HL-60 (cell line): ENCODE data around the gene PTPMT1.
A peak's percentile ranks its signal among the peaks of the same experiment; 100 is the strongest.

Experiments used
- DNase-seq, 2 experiments: peaks; one replicate each; pipeline ENCODE4 v3.0.0-alpha.2; 2010 to 2020; ENCODE audit warnings: low read depth in 1 of 2, low spot score in 1 of 2
- H3K27ac ChIP-seq: fragments of 250-450 bp; sonication (Bioruptor Pico); replicated peaks from 2 replicates; pipeline ENCODE4 v1.5.1; 2020; ENCODE audit warnings: mild to moderate bottlenecking, moderate library complexity
- H3K27me3 ChIP-seq: fragments of 250-450 bp; sonication (Bioruptor Pico); 2 replicates; pipeline ENCODE4 v1.5.1; 2021; ENCODE audit warnings: mild to moderate bottlenecking, moderate library complexity; ENCODE audit not compliant: insufficient read depth, poor library complexity, severe bottlenecking
- H3K4me3 ChIP-seq: replicated peaks from 2 replicates; pipeline ENCODE4 v1.5.1; 2011; ENCODE audit warnings: mild to moderate bottlenecking, control low read depth, low read length; ENCODE audit not compliant: insufficient read depth
- GABPA ChIP-seq: IDR thresholded peaks from 2 replicates; pipeline ENCODE4 v1.6.1; 2012; ENCODE audit warnings: low read depth
- POLR2AphosphoS5 ChIP-seq: IDR thresholded peaks from 2 replicates; pipeline ENCODE4 v1.6.1; 2012; ENCODE audit warnings: low read depth
- SPI1 ChIP-seq: IDR thresholded peaks from 2 replicates; pipeline ENCODE4 v1.6.1; 2012; ENCODE audit warnings: low read depth, mild to moderate bottlenecking, borderline replicate concordance
- TF ChIP-seq, protein P1 (sequence below): IDR thresholded peaks from one replicate; pipeline ENCODE4 v1.5.1; 2011; ENCODE audit warnings: low read length, control low read depth, inconsistent platforms; ENCODE audit not compliant: insufficient read depth
- TF ChIP-seq, protein P2 (sequence below): IDR thresholded peaks from 2 replicates; pipeline ENCODE4 v1.6.1; 2012; ENCODE audit warnings: low read depth; ENCODE audit not compliant: insufficient replicate concordance

Gene PTPMT1

DNA sequence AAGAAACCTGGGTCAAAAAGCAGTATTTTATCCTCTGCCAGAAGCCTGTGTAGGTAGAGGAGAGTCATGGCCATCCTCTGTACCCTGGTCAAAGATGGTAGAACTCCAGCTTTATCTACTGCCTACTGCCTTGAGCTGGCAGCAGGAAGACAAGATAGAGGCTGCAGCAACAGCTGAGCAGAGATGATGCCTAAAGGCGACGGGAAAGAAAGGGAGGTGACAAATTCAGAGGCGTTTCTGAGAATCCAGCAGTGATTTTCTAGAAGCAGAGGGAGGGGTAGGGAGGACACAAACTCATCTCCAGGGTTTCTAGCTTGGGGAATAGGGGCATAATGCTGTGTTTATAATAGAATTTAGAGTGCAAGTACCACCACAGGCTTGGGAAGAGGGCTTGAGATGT is 44.3 kb downstream of the PTPMT1 start:
- TF ChIP-seq GABPA (no peak), POLR2AphosphoS5 (no peak), SPI1 (no peak)
- TF ChIP-seq, protein P1, sequence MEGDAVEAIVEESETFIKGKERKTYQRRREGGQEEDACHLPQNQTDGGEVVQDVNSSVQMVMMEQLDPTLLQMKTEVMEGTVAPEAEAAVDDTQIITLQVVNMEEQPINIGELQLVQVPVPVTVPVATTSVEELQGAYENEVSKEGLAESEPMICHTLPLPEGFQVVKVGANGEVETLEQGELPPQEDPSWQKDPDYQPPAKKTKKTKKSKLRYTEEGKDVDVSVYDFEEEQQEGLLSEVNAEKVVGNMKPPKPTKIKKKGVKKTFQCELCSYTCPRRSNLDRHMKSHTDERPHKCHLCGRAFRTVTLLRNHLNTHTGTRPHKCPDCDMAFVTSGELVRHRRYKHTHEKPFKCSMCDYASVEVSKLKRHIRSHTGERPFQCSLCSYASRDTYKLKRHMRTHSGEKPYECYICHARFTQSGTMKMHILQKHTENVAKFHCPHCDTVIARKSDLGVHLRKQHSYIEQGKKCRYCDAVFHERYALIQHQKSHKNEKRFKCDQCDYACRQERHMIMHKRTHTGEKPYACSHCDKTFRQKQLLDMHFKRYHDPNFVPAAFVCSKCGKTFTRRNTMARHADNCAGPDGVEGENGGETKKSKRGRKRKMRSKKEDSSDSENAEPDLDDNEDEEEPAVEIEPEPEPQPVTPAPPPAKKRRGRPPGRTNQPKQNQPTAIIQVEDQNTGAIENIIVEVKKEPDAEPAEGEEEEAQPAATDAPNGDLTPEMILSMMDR = no peak
- TF ChIP-seq, protein P2, sequence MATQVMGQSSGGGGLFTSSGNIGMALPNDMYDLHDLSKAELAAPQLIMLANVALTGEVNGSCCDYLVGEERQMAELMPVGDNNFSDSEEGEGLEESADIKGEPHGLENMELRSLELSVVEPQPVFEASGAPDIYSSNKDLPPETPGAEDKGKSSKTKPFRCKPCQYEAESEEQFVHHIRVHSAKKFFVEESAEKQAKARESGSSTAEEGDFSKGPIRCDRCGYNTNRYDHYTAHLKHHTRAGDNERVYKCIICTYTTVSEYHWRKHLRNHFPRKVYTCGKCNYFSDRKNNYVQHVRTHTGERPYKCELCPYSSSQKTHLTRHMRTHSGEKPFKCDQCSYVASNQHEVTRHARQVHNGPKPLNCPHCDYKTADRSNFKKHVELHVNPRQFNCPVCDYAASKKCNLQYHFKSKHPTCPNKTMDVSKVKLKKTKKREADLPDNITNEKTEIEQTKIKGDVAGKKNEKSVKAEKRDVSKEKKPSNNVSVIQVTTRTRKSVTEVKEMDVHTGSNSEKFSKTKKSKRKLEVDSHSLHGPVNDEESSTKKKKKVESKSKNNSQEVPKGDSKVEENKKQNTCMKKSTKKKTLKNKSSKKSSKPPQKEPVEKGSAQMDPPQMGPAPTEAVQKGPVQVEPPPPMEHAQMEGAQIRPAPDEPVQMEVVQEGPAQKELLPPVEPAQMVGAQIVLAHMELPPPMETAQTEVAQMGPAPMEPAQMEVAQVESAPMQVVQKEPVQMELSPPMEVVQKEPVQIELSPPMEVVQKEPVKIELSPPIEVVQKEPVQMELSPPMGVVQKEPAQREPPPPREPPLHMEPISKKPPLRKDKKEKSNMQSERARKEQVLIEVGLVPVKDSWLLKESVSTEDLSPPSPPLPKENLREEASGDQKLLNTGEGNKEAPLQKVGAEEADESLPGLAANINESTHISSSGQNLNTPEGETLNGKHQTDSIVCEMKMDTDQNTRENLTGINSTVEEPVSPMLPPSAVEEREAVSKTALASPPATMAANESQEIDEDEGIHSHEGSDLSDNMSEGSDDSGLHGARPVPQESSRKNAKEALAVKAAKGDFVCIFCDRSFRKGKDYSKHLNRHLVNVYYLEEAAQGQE = no peak
- no peak overlapping the region for H3K4me3 ChIP-seq
- no peak for DNase-seq
- H3K27ac ChIP-seq = no peak overlapping the region
- H3K27me3 ChIP-seq = no peaks in the 10 kb centered on the region

DNA sequence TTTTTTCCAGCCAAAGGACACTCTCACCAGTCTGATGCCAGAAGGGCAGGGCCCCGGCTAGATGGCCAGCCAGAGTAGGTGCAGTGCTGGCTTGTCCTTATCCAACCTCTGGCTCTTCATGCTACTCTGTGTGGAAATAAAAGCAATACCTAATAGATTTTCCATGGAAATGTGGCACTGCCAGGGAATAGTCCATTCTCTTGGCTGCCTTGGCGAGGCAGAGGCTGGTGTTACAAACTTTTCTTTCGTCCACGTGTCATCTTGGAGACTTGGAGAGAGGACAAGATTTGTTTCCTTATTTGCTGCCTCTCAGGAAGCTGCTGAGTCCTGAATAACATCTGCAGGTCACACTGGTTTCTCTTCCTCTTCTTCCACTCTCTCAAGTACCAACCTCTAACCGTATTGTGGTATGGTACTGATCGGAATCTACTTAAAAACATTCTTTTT is 46.0 kb downstream of the PTPMT1 start:
- peak; percentile 48; the same call in 1 of the 2 replicates for TF ChIP-seq SPI1
- TF ChIP-seq, protein P1 = no peak
- Histone ChIP-seq H3K27me3 (no peaks in the 10 kb centered on the region), H3K27ac (no peak overlapping the region), H3K4me3 (no peak overlapping the region)
- peak; percentile 29 to 52 for DNase-seq

DNA sequence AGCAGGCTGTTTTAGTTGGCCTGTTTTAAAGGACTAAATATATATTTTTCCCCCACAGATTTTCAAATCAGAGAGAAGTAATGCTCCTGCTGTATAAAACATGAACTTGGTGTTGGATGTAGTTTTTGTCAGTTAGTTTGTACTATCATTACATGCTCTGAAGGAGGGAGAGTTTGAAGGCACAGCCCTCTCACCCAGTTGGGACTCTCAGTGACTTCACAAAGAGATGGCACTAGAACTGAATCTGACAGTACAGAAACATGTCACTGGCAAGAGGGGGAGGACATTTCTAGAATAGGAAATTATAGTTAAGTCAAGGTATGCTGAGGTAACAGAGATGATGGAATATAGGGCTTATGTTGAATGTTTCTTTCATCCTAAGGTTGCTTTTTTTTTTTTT is 49.9 kb downstream of the PTPMT1 start:
- DNase-seq = no peak
- Histone ChIP-seq H3K4me3 (no peak overlapping the region), H3K27me3 (no peaks in the 10 kb centered on the region), H3K27ac (no peak overlapping the region)
- TF ChIP-seq GABPA = no peak
- TF ChIP-seq, protein P1 = no peak

DNA sequence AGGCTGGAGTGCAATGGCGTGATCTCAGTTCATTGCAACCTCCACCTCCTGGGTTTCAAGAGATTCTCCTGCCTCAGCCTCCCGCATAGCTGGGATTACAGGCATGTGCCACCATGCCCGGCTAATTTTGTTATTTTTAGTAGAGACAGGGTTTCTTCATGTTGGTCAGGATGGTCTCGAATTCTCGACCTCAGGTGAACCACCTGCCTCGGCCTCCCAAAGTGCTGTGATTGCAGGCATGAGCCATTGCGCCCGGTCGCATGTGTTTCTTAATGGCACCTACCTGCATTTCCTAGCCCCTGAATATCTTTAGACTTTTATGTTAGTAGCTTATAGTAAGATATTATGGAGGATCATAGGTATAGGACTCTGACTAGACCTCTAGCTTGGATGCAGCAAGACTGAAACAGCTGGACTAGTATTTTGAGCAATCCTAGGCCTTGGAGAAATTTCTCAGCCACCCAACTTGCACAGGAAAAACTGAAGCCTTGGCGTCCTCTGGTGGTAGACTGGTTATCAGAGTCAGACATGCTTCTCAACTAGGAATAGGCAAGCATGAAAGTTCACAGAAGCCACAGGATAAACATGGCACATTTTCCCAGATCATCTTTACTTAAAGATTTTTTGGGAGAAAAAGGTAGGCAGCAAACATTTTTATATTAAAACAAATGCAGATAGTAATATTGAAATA is 51.5 kb downstream of the PTPMT1 start:
- TF ChIP-seq, protein P1 = peak; percentile 88
- TF ChIP-seq, protein P2 = no peak
- peak; percentile 46 to 67 for DNase-seq
- Histone ChIP-seq H3K27me3 (no peaks in the 10 kb centered on the region), H3K27ac (no peak overlapping the region), H3K4me3 (no peak overlapping the region)
